H9 (cell line): ENCODE measurements around the gene GTF2H3. TPM values are rescaled to one million over a fixed set of nuclear protein-coding genes. Genes with fewer than 3 reads are reported as not detected.

ENCODE experiments used
- DNase-seq: peaks from one replicate; pipeline ENCODE4 v3.0.0-alpha.2; 2017
- H2AFZ ChIP-seq: one replicate; pipeline ENCODE4 v1.6.1; 2013; ENCODE audit warnings: mild to moderate bottlenecking, low read length, control low read depth, moderate library complexity
- H2AK5ac ChIP-seq: 2 replicates; pipeline ENCODE4 v1.6.1; 2013; ENCODE audit warnings: low read length, control low read depth, mixed read lengths; ENCODE audit not compliant: insufficient read length
- H2BK120ac ChIP-seq: one replicate; pipeline ENCODE4 v1.6.1; 2013; ENCODE audit warnings: low read depth, mild to moderate bottlenecking, low read length, control low read depth, inconsistent platforms; ENCODE audit not compliant: poor library complexity, severe bottlenecking
- H2BK12ac ChIP-seq: 2 replicates; pipeline ENCODE4 v1.6.1; 2013; ENCODE audit warnings: low read length, control low read depth, mixed read lengths, low read depth; ENCODE audit not compliant: insufficient read length
- H2BK15ac ChIP-seq: 2 replicates; pipeline ENCODE4 v1.6.1; 2013; ENCODE audit warnings: low read depth, low read length, control low read depth
- H2BK20ac ChIP-seq: one replicate; pipeline ENCODE4 v1.6.1; 2013; ENCODE audit warnings: low read depth, mild to moderate bottlenecking, low read length, control low read depth, inconsistent platforms; ENCODE audit not compliant: poor library complexity, severe bottlenecking
- H2BK5ac ChIP-seq: 2 replicates; pipeline ENCODE4 v1.6.1; 2013; ENCODE audit warnings: low read length, control low read depth, mixed read lengths; ENCODE audit not compliant: insufficient read length
- H3K14ac ChIP-seq: 2 replicates; pipeline ENCODE4 v1.6.1; 2013; ENCODE audit warnings: low read length, control low read depth; ENCODE audit not compliant: insufficient read depth
- H3K18ac ChIP-seq: 2 replicates; pipeline ENCODE4 v1.6.1; 2013; ENCODE audit warnings: low read depth, mild to moderate bottlenecking, mixed read lengths, low read length, control low read depth; ENCODE audit not compliant: insufficient read length
- H3K23ac ChIP-seq: 2 replicates; pipeline ENCODE4 v1.6.1; 2013; ENCODE audit warnings: low read length, control low read depth, mixed read lengths, low read depth; ENCODE audit not compliant: insufficient read length
- H3K23me2 ChIP-seq: 2 replicates; pipeline ENCODE4 v1.6.1; 2013; ENCODE audit warnings: low read depth, mild to moderate bottlenecking, mixed read lengths, low read length, control low read depth; ENCODE audit not compliant: insufficient read length, poor library complexity, severe bottlenecking
- H3K27ac ChIP-seq: 2 replicates; pipeline ENCODE4 v1.5.1; 2013; ENCODE audit warnings: low read length, control low read depth, mixed read lengths, low read depth; ENCODE audit not compliant: insufficient read length
- H3K27me3 ChIP-seq: 2 replicates; pipeline ENCODE4 v1.6.1; 2013; ENCODE audit warnings: low read length, control low read depth, inconsistent platforms; ENCODE audit not compliant: insufficient read depth
- H3K4ac ChIP-seq: 2 replicates; pipeline ENCODE4 v1.6.1; 2013; ENCODE audit warnings: low read depth, mild to moderate bottlenecking, control low read depth, inconsistent platforms, low read length, moderate library complexity
- H3K4me1 ChIP-seq: 2 replicates; pipeline ENCODE4 v1.6.1; 2013; ENCODE audit warnings: low read length, control low read depth, inconsistent platforms; ENCODE audit not compliant: insufficient read depth
- H3K4me2 ChIP-seq: 2 replicates; pipeline ENCODE4 v1.6.1; 2013; ENCODE audit warnings: low read length, control low read depth, mixed read lengths; ENCODE audit not compliant: insufficient read length, insufficient read depth
- H3K56ac ChIP-seq: 2 replicates; pipeline ENCODE4 v1.6.1; 2013; ENCODE audit warnings: low read depth, mild to moderate bottlenecking, mixed read lengths, low read length, control low read depth; ENCODE audit not compliant: insufficient read length
- H3K79me1 ChIP-seq: 2 replicates; pipeline ENCODE4 v1.6.1; 2013; ENCODE audit warnings: low read depth, mild to moderate bottlenecking, moderate library complexity, low read length, control low read depth, inconsistent platforms; ENCODE audit not compliant: insufficient read depth, poor library complexity, severe bottlenecking
- H3K79me2 ChIP-seq: 2 replicates; pipeline ENCODE4 v1.6.1; 2013; ENCODE audit warnings: low read length, control low read depth, inconsistent platforms; ENCODE audit not compliant: insufficient read depth
- H3K9ac ChIP-seq: 2 replicates; pipeline ENCODE4 v1.6.1; 2013; ENCODE audit warnings: low read length, control low read depth, mixed read lengths; ENCODE audit not compliant: insufficient read length; ENCODE audit errors: extremely low read depth
- H3K9me3 ChIP-seq: one replicate; pipeline ENCODE4 v1.6.1; 2013; ENCODE audit warnings: low read depth, low read length, inconsistent platforms; ENCODE audit not compliant: control insufficient read depth
- H3T11ph ChIP-seq: one replicate; pipeline ENCODE4 v1.6.1; 2013; ENCODE audit warnings: mild to moderate bottlenecking, low read length, control low read depth, inconsistent platforms
- H4K20me1 ChIP-seq: one replicate; pipeline ENCODE4 v1.6.1; 2013; ENCODE audit not compliant: control insufficient read depth, insufficient read length, insufficient read depth
- H4K5ac ChIP-seq: 2 replicates; pipeline ENCODE4 v1.6.1; 2013; ENCODE audit warnings: low read depth, mild to moderate bottlenecking, mixed read lengths, low read length, control low read depth; ENCODE audit not compliant: insufficient read length
- H4K8ac ChIP-seq: replicated peaks from 2 replicates; pipeline ENCODE4 v1.6.1; 2013; ENCODE audit warnings: low read length, control low read depth, mixed read lengths, low read depth; ENCODE audit not compliant: insufficient read length
- H4K91ac ChIP-seq: 2 replicates; pipeline ENCODE4 v1.6.1; 2013; ENCODE audit warnings: low read depth, mild to moderate bottlenecking, moderate library complexity, mixed read lengths, low read length, control low read depth; ENCODE audit not compliant: insufficient read length
- H3K27ac Mint-ChIP-seq, 3 experiments: 2 replicates in 2 of 3; 3 replicates in 1 of 3; pipeline ENCODE4 v1.8.0; 2020 to 2021; ENCODE audit warnings: mixed read lengths in 3 of 3, mild to moderate bottlenecking in 1 of 3, moderate library complexity in 1 of 3
- H3K27me3 Mint-ChIP-seq: 2 replicates; pipeline ENCODE4 v1.8.0; 2021; ENCODE audit warnings: low read depth, mild to moderate bottlenecking, moderate library complexity, mixed read lengths
- H3K36me3 Mint-ChIP-seq, 3 experiments: 2 replicates in 2 of 3; 3 replicates in 1 of 3; pipeline ENCODE4 v1.8.0; 2020 to 2021; ENCODE audit warnings: low read depth in 3 of 3, mixed read lengths in 3 of 3; ENCODE audit not compliant: insufficient read depth in 1 of 3
- H3K4me1 Mint-ChIP-seq, 2 experiments: 2 replicates each; pipeline ENCODE4 v1.8.0; 2020; ENCODE audit warnings: mixed read lengths in 2 of 2
- H3K4me3 Mint-ChIP-seq, 2 experiments: 2 replicates in 1 of 2; 3 replicates in 1 of 2; pipeline ENCODE4 v1.8.0; 2020 to 2021; ENCODE audit warnings: mild to moderate bottlenecking in 2 of 2, mixed read lengths in 2 of 2, moderate library complexity in 1 of 2
- H3K9me3 Mint-ChIP-seq, 2 experiments: 2 replicates in 1 of 2; 3 replicates in 1 of 2; pipeline ENCODE4 v1.8.0; 2020; ENCODE audit warnings: mild to moderate bottlenecking in 2 of 2, mixed read lengths in 2 of 2, moderate library complexity in 1 of 2
- CTCF ChIP-seq: fragments of 200-600 bp; sonication (generic); conservative IDR thresholded peaks from 3 replicates; pipeline ENCODE4 v1.8.0; 2021; ENCODE audit warnings: antibody characterized with exemption, mild to moderate bottlenecking
- WGBS: extraction: QIAGEN DNeasy Blood & Tissue Kit; methylation state at CpG from one replicate; pipeline ENCODE4 v1.1.7; 2013; ENCODE audit warnings: missing lambda C conversion rate, low lambda C conversion rate, mixed read lengths; ENCODE audit not compliant: insufficient read length; ENCODE audit errors: extremely low coverage; 5-methylcytosine and 5-hydroxymethylcytosine counted together
- total RNA-seq: library from RNA; stranded (reverse); gene quantifications from 2 replicates; pipeline ENCODE4 v1.2.1, GENCODE V29; 2021

The GTF2H3 gene
- total RNA-seq, 1 experiment from 2014 or later: 39.2 TPM

DNA sequence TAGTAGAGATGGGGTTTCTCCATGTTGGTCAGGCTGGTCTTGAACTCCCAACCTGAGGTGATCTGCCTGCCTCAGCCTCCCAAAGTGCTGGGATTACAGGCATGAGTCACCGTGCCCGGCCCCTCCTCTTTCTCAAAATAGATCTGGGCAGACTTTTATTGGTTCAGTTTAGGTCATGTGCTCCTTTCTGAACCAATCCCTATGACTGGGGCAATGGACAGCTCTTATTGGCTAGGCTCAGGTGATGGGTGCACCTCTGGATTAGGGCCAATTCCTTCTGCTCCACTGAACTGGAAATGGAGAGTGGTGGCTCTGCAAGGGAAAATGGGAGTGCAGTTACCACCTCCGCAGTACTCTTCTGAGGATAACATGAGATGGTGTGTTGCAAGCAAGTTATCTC is 72.3 kb downstream of the GTF2H3 start:
- no peak overlapping the region for H4K8ac ChIP-seq
- H3K79me2 ChIP-seq: no peaks in the 10 kb centered on the region
- H3K9me3 ChIP-seq: no peaks in the 10 kb centered on the region
- H3K14ac ChIP-seq: no peak overlapping the region
- H3K4ac ChIP-seq: no peak overlapping the region
- no peaks in the 10 kb centered on the region; a peak in 1 of 5 replicates for H3K9me3 Mint-ChIP-seq
- H3K27me3 ChIP-seq: no peaks in the 10 kb centered on the region
- no peak overlapping the region for H2BK20ac ChIP-seq
- H2AFZ ChIP-seq: no peak overlapping the region
- H4K91ac ChIP-seq: no peak overlapping the region
- no peaks in the 10 kb centered on the region for H3K79me1 ChIP-seq
- peaks cover 0 to 5% (median 3%) of the 10 kb centered on the region in 3 experiments; a peak in 3 of 7 replicates for H3K36me3 Mint-ChIP-seq
- H3K4me2 ChIP-seq: no peak overlapping the region
- no peak overlapping the region for H2AK5ac ChIP-seq
- H3K56ac ChIP-seq: no peak overlapping the region
- no peak overlapping the region for H2BK15ac ChIP-seq
- H2BK120ac ChIP-seq: no peak overlapping the region
- H2BK5ac ChIP-seq: no peak overlapping the region
- H3K27me3 Mint-ChIP-seq: peaks cover 3% of the 10 kb centered on the region; the same call in 1 of the 2 replicates
- DNase-seq: no peak
- no peak overlapping the region for H4K5ac ChIP-seq
- no peak overlapping the region for H3K23ac ChIP-seq
- no peaks in the 10 kb centered on the region for H3K4me1 Mint-ChIP-seq
- TF ChIP-seq CTCF: no peak
- H3K4me1 ChIP-seq: no peaks in the 10 kb centered on the region
- H2BK12ac ChIP-seq: no peak overlapping the region
- no peak overlapping the region for H3K27ac ChIP-seq
- H3K18ac ChIP-seq: no peak overlapping the region
- H3K9ac ChIP-seq: no peak overlapping the region
- no peak overlapping the region for H3T11ph ChIP-seq
- no CpG with 5 or more reads among the region's 3 CpGs for WGBS
- H3K4me3 Mint-ChIP-seq: no peak overlapping the region
- H4K20me1 ChIP-seq: no peaks in the 10 kb centered on the region
- H3K27ac Mint-ChIP-seq: no peak overlapping the region
- H3K23me2 ChIP-seq: no peaks in the 10 kb centered on the region
